ENCODE measurements around the gene SRPK3.

SRPK3 gene

DNA sequence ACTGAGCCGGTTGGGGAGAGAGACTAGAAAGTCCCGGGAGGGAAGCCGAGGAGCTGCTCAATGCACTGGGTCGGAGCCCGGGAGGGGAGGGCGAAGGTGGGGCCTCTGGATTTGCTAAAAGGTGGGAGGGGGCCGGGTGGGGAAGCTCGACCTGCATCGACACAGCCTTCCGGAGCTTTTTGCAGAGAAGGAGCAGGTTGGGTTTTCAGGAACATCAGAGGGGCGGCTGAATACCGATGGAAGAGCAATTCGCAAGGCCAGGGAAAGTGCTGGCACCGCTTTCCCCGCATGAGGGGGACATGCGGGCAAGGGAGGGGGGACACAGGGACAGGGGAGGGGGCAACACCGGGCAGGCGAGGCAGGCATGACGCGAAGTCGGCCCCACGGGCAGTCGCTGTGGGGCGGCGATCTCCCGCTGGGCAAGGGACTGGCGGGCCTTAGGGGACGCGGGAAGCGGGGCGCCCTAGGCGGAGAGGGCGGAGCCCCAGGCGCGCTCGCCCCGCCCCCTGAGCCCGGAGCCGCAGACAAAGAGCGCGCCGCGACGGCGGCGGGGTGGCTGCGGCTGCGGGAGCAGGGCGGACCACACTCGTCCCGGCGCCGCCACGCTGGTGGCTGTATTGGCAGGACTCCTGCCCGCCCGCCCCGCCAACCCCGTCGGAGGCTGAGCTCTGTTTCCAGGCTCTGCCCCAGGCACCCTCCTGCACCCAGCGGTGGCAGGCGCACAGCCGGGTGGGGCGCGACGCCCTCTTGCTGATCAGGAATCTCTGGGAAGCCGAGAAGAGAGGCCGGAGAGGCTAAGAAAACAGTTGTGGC lies 37.9 kb downstream of the SRPK3 start:
- TF ChIP-seq EGR1 (IDR thresholded peaks at IDR 0.05): no peak
- TF ChIP-seq TCF12 (IDR thresholded peaks at IDR 0.05; ENCODE audit: low read depth): no peak
- TF ChIP-seq, protein P1, sequence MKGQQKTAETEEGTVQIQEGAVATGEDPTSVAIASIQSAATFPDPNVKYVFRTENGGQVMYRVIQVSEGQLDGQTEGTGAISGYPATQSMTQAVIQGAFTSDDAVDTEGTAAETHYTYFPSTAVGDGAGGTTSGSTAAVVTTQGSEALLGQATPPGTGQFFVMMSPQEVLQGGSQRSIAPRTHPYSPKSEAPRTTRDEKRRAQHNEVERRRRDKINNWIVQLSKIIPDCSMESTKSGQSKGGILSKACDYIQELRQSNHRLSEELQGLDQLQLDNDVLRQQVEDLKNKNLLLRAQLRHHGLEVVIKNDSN (IDR thresholded peaks at IDR 0.05): no peak
- no peak for TF ChIP-seq ZBTB7A (IDR thresholded peaks at IDR 0.05; ENCODE audit: low read depth)
- TF ChIP-seq CREB1 (IDR thresholded peaks at IDR 0.05; ENCODE audit: low read depth): no peak
- no peak for TF ChIP-seq NFIC (IDR thresholded peaks at IDR 0.05)
- TF ChIP-seq, protein P2, sequence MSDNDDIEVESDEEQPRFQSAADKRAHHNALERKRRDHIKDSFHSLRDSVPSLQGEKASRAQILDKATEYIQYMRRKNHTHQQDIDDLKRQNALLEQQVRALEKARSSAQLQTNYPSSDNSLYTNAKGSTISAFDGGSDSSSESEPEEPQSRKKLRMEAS (IDR thresholded peaks at IDR 0.05): no peak
- TF ChIP-seq TAF1 (IDR thresholded peaks at IDR 0.05; ENCODE audit: low read depth): no peak
- no peak for TF ChIP-seq RAD21 (IDR thresholded peaks at IDR 0.05; ENCODE audit: low read depth)
- TF ChIP-seq CEBPB (IDR thresholded peaks at IDR 0.05): no peak
- TF ChIP-seq, protein P3, sequence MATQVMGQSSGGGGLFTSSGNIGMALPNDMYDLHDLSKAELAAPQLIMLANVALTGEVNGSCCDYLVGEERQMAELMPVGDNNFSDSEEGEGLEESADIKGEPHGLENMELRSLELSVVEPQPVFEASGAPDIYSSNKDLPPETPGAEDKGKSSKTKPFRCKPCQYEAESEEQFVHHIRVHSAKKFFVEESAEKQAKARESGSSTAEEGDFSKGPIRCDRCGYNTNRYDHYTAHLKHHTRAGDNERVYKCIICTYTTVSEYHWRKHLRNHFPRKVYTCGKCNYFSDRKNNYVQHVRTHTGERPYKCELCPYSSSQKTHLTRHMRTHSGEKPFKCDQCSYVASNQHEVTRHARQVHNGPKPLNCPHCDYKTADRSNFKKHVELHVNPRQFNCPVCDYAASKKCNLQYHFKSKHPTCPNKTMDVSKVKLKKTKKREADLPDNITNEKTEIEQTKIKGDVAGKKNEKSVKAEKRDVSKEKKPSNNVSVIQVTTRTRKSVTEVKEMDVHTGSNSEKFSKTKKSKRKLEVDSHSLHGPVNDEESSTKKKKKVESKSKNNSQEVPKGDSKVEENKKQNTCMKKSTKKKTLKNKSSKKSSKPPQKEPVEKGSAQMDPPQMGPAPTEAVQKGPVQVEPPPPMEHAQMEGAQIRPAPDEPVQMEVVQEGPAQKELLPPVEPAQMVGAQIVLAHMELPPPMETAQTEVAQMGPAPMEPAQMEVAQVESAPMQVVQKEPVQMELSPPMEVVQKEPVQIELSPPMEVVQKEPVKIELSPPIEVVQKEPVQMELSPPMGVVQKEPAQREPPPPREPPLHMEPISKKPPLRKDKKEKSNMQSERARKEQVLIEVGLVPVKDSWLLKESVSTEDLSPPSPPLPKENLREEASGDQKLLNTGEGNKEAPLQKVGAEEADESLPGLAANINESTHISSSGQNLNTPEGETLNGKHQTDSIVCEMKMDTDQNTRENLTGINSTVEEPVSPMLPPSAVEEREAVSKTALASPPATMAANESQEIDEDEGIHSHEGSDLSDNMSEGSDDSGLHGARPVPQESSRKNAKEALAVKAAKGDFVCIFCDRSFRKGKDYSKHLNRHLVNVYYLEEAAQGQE (IDR thresholded peaks at IDR 0.05; ENCODE audit: low read depth): no peak
- TF ChIP-seq YY1 (IDR thresholded peaks at IDR 0.05; ENCODE audit: low read depth): no peak
- no peak for TF ChIP-seq EP300 (IDR thresholded peaks at IDR 0.05; ENCODE audit: borderline replicate concordance)
- no peak for TF ChIP-seq TEAD4 (IDR thresholded peaks at IDR 0.05)
- TF ChIP-seq FOXM1 (IDR thresholded peaks at IDR 0.05; ENCODE audit: borderline replicate concordance, low read depth): no peak

DNA sequence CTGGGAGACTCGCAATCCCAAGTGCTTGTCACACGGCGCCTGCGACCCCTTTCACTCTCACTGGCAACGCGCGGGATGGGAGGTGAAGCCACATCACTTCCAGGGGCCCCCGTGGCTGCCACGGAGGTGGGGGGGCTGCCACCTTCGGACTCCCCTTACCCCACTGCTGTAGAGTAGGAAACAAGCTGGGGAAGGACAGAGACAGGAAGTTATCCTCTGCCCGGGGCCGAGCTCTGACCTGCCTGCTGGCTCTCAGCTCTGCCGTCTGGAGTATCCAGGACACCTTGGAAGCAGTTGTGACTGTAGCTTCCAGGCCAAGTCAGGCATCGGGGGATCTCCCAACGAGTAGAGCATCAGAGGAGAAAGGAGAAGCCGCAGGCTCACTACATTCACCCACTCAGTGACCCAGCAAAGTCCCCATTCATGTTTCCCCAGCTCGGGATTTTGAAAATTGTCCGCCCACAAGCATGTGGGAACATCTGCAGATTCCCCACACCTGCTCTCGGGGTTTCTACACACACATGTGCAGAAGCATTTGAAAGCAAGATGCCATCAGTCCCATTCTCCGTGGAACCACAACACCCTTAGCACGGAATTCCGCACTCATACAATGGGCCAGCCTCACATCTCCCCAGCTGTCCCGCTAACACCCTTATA lies 38.7 kb downstream of the SRPK3 start:
- TF ChIP-seq CREB1 (IDR thresholded peaks at IDR 0.05; ENCODE audit: low read depth): no peak
- TF ChIP-seq NFIC (IDR thresholded peaks at IDR 0.05): no peak
- TF ChIP-seq TEAD4 (IDR thresholded peaks at IDR 0.05): no peak
- TF ChIP-seq EGR1 (IDR thresholded peaks at IDR 0.05): no peak
- TF ChIP-seq, protein P1 (IDR thresholded peaks at IDR 0.05): no peak
- TF ChIP-seq TAF1 (IDR thresholded peaks at IDR 0.05; ENCODE audit: low read depth): no peak
- TF ChIP-seq, protein P2 (IDR thresholded peaks at IDR 0.05): no peak
- no peak for TF ChIP-seq CEBPB (IDR thresholded peaks at IDR 0.05)
- TF ChIP-seq YY1 (IDR thresholded peaks at IDR 0.05; ENCODE audit: low read depth): no peak
- no peak for TF ChIP-seq FOXM1 (IDR thresholded peaks at IDR 0.05; ENCODE audit: borderline replicate concordance, low read depth)
- TF ChIP-seq, protein P3 (IDR thresholded peaks at IDR 0.05; ENCODE audit: low read depth): no peak
- no peak for TF ChIP-seq ZBTB7A (IDR thresholded peaks at IDR 0.05; ENCODE audit: low read depth)
- no peak for TF ChIP-seq RAD21 (IDR thresholded peaks at IDR 0.05; ENCODE audit: low read depth)

DNA sequence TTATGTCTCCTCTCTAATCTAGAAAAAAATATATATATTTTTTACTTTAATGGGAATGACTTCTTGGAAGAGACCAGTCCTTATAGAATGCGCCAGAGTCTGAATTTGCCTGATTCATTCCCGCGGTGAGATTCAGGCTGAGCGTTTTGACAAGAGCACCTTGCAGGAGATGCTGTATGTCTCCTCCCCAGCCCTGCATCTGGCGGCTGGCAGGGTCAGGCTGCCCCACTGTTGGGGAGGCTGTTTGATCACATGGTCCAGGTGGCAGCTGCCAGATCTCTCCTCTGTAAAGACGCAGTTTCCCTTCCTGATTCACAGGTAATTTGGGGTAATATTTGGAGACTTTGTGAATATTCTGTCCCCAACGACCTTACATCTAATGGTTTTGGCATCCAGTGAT lies 39.8 kb downstream of the SRPK3 start:
- TF ChIP-seq, protein P1 (IDR thresholded peaks at IDR 0.05): no peak
- TF ChIP-seq YY1 (IDR thresholded peaks at IDR 0.05; ENCODE audit: low read depth) (no peak), FOXM1 (IDR thresholded peaks at IDR 0.05; ENCODE audit: borderline replicate concordance, low read depth) (no peak), RAD21 (IDR thresholded peaks at IDR 0.05; ENCODE audit: low read depth) (no peak), EP300 (IDR thresholded peaks at IDR 0.05; ENCODE audit: borderline replicate concordance) (no peak), CREB1 (IDR thresholded peaks at IDR 0.05; ENCODE audit: low read depth) (no peak), NFIC (IDR thresholded peaks at IDR 0.05) (no peak), EGR1 (IDR thresholded peaks at IDR 0.05) (no peak), ZBTB7A (IDR thresholded peaks at IDR 0.05; ENCODE audit: low read depth) (no peak), TAF1 (IDR thresholded peaks at IDR 0.05; ENCODE audit: low read depth) (no peak), TEAD4 (IDR thresholded peaks at IDR 0.05) (no peak), TCF12 (IDR thresholded peaks at IDR 0.05; ENCODE audit: low read depth) (no peak), CEBPB (IDR thresholded peaks at IDR 0.05) (no peak)
- TF ChIP-seq, protein P2 (IDR thresholded peaks at IDR 0.05): no peak
- TF ChIP-seq, protein P3 (IDR thresholded peaks at IDR 0.05; ENCODE audit: low read depth): no peak
